GM19193 (cell line): ENCODE data around the gene PRAMEF6.
"Not testable (repeated sequence)": the region's sequence is repeated elsewhere in the genome, so short reads cannot be mapped to it uniquely, and the experiment has no call there.

Source experiments
- POLR2A ChIP-seq: IDR thresholded peaks from 4 replicates; pipeline ENCODE4 v1.6.1; 2011; ENCODE audit not compliant: insufficient read depth, insufficient read length; ENCODE audit errors: extremely low read depth

The PRAMEF6 gene

GRCh38 chr1:12947480-12947879 lies at the start of gene PRAMEF6:
Gene PRAMEF6 (minus strand): TSS chr1:12947580. CDS start chr1:12942518, 5,062 bp downstream.
- not testable (repeated sequence) for TF ChIP-seq POLR2A

- not testable (repeated sequence) for TF ChIP-seq POLR2A
Measured at GRCh38 chr1:12916310-12916709, 31.1 kb downstream of the PRAMEF6 start, which contains the start of gene PRAMEF7. Gene PRAMEF7 (plus strand): TSS chr1:12916610. CDS start chr1:12917693, 1,083 bp downstream.

- TF ChIP-seq POLR2A = not testable (repeated sequence)
Measured at GRCh38 chr1:12898170-12898569, 49.2 kb downstream of the PRAMEF6 start, which contains the start of gene PRAMEF10. Gene PRAMEF10 (minus strand): TSS chr1:12898270. CDS start chr1:12895847, 2,423 bp downstream.
